22Rv1 (cell line): ENCODE results near the gene POLL.

Source experiments
- H3K27ac ChIP-seq: fragments of 450-650 bp; 2 replicates; pipeline ENCODE4 v1.5.1; 2017
- ZFX ChIP-seq: fragments of 450-650 bp; IDR thresholded peaks from 2 replicates; pipeline ENCODE4 v1.6.1; 2017; ENCODE audit warnings: antibody characterized with exemption, borderline replicate concordance
- TF ChIP-seq, protein P1 (sequence below): fragments of 450-650 bp; IDR thresholded peaks from 2 replicates; pipeline ENCODE4 v1.5.1; 2017; ENCODE audit warnings: mild to moderate bottlenecking

Gene POLL

GRCh38 chr10:101550965-101551364, 37.1 kb downstream of the POLL start:
- no peak overlapping the region for H3K27ac ChIP-seq
- TF ChIP-seq, protein P1, sequence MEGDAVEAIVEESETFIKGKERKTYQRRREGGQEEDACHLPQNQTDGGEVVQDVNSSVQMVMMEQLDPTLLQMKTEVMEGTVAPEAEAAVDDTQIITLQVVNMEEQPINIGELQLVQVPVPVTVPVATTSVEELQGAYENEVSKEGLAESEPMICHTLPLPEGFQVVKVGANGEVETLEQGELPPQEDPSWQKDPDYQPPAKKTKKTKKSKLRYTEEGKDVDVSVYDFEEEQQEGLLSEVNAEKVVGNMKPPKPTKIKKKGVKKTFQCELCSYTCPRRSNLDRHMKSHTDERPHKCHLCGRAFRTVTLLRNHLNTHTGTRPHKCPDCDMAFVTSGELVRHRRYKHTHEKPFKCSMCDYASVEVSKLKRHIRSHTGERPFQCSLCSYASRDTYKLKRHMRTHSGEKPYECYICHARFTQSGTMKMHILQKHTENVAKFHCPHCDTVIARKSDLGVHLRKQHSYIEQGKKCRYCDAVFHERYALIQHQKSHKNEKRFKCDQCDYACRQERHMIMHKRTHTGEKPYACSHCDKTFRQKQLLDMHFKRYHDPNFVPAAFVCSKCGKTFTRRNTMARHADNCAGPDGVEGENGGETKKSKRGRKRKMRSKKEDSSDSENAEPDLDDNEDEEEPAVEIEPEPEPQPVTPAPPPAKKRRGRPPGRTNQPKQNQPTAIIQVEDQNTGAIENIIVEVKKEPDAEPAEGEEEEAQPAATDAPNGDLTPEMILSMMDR: no peak
- no peak for TF ChIP-seq ZFX

GRCh38 chr10:101545898-101546297, 42.2 kb downstream of the POLL start:
- TF ChIP-seq, protein P1: no peak
- TF ChIP-seq ZFX: no peak
- no peak overlapping the region for H3K27ac ChIP-seq

DNA sequence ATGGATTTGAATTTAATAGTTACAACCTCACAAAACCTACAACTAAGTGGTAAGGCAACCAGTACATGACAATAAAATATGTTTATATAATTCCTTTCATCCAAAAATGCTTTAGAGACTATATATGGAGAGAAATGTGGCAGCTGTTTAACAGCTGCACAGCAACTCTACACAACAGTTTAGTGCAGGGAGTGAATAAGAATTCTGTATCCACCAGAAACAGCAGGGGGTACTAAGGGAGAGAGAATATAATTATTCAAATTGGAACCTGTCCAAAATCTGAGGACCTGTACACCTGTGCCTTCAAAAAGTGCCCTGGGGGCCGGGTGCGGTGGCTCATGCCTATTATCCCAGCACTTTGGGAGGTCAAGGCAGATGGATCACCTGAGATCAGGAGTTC, 49.6 kb downstream of the POLL start:
- TF ChIP-seq ZFX: no peak
- TF ChIP-seq, protein P1: no peak
- no peak overlapping the region for H3K27ac ChIP-seq

GRCh38 chr10:101536800-101537199, 51.3 kb downstream of the POLL start:
- H3K27ac ChIP-seq: no peak overlapping the region
- no peak for TF ChIP-seq ZFX
- TF ChIP-seq, protein P1: peak; percentile 75

DNA sequence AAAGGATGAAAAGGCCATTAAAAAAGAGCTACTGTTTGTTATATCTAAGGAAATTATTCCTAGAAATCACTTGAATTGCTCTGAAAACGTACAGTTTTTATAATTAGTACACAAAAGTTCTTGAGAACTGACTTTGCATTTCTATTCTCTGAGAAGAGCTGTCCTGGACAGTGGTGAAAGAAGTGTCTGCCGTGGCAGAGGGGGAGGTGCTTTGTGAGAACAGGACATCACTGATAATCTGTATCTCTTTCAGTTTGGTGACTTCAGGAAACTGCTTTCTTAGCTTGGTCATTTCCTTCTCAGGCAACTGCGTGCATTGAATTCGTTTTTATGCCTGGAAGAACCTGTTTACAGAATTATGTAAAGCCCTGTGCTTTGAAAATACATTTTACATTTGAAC, 52.1 kb downstream of the POLL start:
- no peak overlapping the region for H3K27ac ChIP-seq
- TF ChIP-seq, protein P1: no peak
- TF ChIP-seq ZFX: no peak

- no peak for TF ChIP-seq ZFX
- TF ChIP-seq, protein P1: no peak
- H3K27ac ChIP-seq: no peak overlapping the region
Observed at GRCh38 chr10:101529725-101530553, 58.1 kb downstream of the POLL start.

DNA sequence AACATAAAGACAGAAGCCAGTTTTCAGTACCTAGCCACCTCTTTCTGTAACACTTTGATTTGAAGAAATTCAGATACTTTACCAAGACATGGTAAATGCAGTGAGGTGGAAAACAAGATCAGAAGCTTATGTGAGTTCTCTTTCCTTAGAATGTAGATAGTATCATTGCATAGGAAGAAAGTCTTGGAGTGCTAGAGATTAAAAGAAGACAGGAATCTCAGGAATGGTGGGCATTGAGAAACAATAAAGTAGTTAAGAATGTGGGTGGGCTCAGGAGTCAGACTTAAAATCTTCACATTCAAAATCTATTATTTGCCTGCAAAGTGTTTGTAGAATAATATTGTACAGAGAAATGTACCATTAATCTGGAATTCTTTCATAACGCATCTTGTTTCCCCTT, 58.9 kb downstream of the POLL start:
- H3K27ac ChIP-seq: no peak overlapping the region
- TF ChIP-seq ZFX: no peak
- TF ChIP-seq, protein P1: no peak
